NCI-H2107 (cell line): ENCODE measurements around the gene TNFRSF19.

ENCODE experiments used
- DNase-seq: peaks from one replicate; lab custom pipeline; 2025; lab: John Stamatoyannopoulos, UW

TNFRSF19 gene

DNA sequence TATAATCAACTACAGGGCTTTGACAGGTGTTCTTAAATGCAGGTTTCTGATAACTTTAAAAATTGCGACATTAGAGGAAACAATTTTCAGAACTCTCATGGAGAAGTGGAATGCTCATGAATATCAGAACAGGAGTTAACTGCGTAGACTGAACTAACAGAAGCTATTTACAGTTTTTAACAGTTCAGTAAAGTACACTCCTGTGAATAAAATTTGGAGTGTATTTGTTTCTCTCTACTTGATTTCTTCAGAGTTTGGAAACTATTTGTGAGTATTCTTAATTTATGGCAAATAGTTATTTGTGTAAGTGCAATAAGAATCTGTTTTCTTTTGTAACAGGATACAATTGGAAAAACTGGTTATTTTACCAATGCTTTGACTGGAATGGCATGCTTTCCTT lies 114.4 kb downstream of the TNFRSF19 start:
- no peak for DNase-seq

DNA sequence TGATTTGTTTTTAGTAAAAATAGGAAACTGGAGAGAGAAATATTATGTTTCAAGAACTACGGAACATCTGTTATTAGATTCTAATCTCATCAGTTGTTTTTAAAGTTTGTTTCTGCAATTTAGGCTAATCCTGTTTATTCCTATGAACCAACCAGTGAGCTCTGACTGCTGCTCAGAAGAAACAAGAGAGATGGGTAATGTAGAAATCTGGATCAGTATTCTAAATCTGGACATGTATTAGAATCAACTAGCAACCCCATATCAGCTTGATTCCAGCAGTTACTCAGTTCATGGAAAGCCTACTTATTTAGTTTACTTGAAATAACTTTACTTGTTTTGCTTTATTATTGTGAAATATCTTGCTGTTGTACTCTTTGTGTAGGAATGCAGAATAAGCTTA lies 115.2 kb downstream of the TNFRSF19 start:
- no peak for DNase-seq

DNA sequence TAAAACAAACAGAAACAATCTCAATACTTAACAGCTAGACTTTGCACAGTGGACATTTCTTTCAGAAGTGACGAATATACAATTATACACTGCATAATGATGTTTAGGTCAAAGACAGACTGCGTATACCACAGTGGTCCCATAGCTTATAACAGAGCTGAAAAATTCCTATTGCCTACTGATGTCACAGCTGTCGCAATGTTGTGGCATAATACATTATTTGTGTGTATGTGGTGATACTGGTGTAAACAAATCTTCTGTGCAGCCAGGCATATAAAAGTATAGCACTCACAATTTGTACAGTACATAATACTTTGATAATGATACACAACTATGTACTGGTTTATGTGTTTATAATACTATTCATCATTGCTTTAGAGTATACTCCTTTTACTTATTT lies 116.7 kb downstream of the TNFRSF19 start:
- DNase-seq: no peak

DNA sequence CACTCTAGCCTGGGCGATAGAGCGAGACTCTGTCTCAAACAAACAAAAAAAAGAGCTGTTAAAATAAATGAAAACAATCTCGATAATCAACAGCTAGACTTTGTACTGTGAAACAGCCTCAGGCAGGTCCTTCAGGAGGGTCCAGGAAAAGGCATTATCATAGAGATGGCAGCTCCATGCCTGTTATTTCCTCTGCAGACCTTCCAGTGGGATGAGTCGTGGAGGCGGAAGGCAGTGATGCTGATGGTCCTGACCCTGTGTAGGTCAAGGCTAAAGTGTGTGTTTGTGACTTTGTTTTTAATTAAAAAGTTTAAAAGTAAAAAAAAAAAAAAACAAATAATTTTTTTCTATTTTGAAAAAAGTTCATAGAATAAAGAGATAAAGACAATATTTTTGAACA lies 117.4 kb downstream of the TNFRSF19 start:
- no peak for DNase-seq

DNA sequence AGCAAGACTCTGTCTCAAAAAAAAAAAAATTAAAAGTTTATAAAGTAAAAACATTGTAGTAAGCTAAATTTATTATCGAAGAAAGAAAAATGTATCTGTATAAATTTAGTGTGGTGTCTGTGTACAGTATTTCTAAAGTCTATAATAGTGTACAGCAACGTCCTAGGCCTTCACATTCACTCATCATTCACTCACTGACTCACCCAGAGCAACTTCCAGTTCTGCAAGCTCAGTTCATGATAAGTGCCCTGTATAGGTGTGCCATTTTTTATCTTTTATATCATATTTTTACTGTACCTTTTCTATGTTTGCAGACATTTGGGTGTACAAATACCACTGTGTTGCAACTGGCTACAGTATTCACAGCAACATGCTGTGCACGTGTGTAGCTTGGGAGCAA lies 118.1 kb downstream of the TNFRSF19 start:
- no peak for DNase-seq

DNA sequence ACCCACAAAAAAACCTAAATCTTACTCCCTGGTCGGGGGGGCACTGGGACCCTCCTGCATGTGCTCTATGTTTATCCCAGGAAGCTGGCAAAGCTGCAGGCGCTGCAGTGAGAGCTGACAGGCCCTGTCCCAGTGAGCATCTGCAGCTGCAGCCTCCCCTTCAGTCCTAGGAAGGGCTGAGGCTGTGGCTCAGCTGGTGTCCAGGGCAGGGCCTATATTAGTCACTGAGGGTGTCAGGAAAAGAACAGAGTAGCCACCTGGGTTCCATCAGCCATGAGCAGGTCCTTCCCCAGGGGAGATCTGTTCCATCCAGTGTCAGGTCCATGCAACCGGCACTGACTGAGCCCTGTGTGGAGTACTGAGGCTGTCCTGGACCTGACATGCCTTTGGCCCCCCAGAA lies 120.5 kb downstream of the TNFRSF19 start:
- no peak for DNase-seq

DNA sequence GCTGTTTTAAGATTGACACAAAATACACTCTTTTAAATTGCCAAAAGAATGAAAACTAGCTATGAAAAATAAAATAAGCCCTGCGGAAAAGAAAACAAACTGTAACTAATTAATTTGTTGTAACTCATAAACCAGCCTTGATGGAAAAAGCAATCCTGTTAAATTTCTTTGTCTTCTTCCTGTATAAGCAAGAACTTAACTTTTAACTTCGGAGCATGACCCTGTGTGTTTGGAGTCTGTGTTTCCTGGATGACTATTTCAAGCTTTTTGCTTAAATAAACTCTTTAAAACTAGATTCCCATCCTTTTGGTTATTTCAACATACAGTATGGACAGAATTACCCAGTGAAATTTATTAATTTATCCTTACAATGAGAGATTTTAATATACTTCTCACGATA lies 122.6 kb downstream of the TNFRSF19 start:
- DNase-seq: no peak

DNA sequence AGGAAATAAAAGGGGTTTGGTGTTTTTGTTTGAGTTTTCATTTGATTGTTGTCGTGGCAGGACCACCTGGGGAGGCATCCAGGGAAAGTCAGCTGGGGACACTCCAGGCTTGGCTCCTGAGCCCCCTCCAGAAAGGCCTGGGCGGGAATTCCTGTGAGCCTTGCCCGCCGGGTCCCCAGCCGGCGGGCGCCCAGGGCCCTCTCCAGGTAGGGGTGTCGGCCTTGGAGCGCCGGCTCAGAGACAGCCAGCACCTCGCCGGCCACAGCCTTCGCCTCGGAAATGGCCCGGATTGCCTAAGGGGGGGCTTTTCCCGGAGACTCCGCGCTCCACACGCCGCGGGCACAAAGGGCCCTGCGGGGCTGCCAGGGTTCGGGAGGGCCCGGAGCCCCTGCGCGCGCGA lies 125.0 kb downstream of the TNFRSF19 start:
- DNase-seq: no peak

DNA sequence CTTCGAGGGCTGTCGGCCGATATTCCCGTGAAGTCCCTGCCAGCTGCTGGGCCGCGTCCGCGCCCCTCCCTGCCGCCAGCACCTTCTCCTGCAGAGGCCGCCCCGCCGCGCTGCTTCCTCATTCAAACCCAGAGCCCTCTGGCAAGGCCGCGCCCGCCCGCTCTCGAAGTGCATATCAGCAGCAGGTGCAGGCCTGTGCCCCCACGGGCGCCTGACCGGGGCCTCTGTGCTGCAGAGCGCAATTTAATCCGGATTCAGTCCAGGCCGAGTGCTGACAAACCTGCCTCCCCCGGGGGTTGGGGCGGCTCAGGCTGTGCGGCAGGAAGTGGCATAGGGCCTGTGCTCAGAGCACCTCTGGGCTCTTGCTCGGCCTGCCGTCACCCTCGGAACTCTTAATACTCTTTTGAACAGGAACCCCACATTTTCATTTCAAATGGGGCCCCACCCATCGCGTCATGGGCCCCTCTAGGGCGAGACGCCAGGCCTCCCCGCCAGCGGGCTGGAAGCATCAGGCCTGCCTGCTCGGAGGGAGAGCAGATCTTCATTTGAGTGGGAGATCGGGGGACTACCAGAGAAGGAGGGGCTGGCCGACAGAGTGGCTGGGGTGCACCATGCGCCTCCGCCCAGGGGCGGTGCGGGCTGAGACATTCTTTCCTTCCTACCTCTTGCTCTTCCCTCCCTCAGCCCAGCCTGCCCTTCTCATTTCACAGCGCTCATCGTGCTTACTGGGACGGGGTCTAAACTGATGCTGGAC lies 125.7 kb downstream of the TNFRSF19 start:
- DNase-seq: no peak

DNA sequence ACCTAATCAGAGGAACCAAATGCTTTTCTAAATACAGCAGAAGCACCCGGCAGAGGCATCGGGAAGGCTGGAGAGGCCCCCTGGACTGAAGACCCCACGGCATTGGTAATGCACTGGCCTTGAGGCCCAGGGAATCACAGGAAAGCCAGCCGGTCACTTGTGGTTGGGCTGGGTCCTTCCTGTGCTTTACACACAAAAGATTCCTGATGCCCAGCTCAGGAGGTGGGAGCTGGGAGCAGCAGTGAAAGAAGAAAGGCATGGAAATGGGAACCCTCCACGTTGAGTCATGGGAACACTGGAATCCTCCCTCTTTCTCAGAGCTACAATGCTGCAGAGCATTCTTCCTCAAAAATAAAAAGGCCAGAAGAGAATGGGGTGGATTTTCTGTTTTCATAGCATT lies 126.4 kb downstream of the TNFRSF19 start:
- DNase-seq: no peak

DNA sequence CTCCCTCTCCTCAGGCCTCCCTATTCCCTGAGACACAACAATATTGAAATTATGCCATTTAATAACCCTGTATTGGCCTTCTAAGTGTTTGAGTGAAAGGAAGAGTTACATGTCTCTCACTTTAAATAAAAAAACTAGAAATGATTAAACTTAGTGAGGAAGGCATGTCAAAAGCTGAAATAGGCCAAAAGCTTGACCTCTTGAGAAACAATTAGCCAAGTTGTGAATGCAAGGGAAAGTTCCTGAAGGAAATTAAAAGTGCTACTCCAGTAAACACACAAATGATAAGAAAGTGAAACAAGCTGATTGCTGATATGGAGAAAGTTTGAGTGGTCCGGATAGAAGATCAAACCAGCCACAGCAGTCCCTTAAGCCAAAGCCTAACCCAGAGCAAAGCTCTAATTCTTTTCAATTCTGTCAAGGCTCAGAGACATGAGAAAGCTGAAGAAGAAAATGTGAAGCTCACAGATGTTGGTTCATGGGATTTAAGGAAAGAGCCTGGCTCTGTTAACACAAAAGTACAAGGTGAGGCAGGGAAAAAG lies 127.6 kb downstream of the TNFRSF19 start:
- no peak for DNase-seq

DNA sequence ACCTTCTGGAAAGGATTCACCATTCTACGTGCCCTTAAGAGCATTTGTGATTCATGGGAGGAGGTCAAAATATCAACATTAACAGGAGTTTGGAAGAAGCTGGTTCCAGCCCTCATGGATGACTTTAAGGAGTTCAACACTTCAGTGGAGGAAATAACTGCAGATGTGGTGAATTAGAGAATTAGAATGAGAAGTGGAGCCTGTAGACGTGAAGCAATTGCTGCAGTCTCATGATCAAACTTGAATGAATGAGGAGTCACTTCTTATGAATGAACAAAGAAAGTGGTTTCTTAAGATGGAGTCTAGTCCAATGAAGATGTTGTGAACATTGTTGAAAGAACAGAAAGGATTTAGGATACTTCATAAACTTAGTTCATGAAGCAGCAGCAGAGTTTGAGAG lies 129.1 kb downstream of the TNFRSF19 start:
- no peak for DNase-seq

DNA sequence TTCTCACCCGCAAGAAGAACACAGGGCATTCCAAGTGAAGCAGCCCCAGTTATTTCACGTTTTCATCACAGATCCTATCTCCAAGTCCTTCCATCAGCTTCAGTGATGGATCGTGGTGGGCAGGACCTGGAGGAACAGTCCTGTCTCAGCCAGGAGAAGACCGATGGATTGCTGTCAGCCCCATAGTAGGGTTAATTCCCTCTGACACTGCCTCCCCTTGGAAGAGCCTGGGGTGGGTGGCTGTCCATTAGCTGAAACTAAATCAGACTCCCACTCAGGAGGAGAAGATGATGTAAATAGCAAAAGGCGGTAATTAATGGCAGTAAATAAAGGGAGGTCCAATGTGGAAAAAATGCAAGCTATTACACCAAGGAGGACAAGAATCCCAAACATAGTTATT lies 131.0 kb downstream of the TNFRSF19 start:
- no peak for DNase-seq

DNA sequence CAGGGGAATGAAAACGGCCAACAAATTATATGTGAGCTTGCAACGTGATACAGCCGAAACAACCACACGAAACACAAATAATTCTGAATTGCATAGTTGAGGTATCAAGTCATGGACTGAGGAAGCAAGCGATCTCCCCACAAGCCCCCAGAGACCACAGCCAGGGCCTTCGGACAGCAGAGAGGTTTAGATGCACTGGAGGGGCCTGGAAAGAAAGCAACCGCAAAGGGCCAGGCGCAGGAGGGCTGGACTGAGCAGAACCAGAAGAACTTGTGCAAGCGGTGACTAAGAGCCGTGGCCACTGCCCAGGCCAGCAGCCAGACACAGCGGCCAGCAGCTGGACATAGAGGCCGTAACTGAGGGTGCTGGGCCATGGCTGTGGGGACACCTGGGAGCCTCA lies 131.4 kb downstream of the TNFRSF19 start:
- DNase-seq: no peak

DNA sequence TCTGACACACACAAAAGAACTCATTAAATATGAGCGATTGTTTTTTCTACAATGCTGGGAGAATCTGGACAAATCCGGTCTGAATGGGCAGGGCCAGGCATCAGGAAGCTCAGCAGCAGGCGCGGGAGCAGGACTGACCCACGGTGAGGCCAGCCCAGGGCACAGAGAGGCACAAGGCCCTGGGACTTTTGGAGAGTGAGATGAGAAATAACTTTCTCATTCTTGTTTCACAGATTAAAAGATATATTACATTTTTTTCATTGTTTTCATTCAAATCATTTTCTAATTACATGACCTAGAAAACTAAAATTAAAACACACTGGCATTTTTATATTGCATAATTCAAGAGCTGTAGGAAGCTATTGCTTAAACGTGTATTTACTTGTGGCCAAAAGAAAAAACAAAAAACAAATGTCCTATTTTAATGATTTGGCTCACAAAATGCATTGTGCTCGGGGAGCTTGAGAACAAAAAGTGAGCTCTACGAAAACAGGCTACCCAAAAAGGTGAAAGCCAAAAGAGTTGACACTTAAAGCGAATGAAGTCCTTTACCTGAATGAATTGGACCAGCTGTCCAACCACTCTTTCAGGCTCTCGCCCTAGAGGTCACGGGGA lies 133.1 kb downstream of the TNFRSF19 start:
- no peak for DNase-seq

DNA sequence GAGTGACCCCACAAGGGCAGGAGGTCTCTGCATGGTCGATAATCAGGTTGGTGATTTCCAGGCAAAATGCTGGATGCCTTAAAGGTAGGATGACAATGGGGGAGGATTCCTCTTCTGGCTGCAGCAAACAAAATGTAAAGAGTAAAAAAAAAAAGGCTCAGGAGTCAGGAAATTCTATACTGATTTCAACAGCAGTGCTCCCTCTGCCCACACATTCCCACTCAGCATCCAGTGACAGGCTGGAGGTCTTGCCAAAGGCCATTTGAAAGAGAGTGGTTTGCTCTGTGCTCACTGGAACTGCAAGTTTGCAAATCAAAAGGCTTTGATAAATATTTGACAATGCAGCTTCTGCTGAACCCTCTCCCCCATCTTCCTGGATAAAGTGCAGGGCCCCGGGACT lies 135.4 kb downstream of the TNFRSF19 start:
- no peak for DNase-seq

DNA sequence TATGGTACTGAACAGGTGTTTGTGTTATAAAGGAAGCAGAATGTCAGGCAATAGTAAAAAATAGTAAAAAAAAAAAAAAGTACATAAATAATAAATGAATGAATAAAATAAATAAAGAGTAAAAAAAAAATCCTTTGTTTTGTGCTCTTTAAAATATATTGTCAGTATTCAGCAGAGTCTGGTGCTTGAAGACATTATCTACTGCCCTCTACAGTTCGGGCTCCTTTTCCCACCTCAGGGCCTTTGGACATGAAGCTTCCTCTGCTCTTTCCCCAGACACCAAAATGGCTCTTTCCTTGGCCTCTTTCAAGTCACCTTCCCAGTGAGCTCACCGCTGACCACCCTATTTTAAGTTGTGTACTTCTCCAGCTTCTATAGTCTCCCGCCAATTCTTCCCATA lies 137.5 kb downstream of the TNFRSF19 start:
- DNase-seq: no peak

DNA sequence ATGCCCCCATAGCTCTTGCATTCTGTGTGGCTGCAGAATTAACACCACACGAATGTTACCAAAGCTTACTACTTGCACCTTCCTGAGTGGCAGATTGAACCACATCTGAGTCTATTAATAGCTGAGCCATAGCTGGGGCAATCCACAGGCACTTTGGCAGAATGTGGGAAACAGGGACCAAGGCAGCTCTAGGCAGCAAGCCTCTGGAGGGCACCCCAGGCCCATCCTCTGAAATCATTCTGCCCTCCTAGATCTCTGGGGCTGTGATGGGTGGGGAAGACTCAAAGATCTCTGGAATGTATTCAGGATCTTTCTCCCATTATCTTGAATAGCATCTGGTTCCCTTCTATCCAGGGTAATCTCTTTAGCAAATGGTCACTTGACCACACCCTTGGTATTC lies 139.3 kb downstream of the TNFRSF19 start:
- DNase-seq: no peak

DNA sequence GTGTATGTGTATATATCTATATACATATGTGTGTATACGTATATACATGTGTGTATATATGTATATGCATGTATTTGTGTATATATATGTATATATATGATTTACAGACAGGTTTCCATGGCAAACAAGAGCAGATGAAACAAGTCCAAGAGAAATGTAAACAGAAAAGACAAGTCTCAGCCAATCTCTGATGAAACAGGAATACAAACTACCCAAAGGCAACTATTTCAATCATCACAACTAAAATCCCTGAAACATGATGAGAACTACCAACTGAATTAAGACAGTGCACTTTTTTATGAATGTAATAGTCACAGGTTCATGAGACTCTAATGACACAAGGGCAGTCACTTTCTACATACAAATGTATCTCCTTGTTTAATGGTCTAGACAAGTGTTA lies 140.2 kb downstream of the TNFRSF19 start:
- DNase-seq: no peak

DNA sequence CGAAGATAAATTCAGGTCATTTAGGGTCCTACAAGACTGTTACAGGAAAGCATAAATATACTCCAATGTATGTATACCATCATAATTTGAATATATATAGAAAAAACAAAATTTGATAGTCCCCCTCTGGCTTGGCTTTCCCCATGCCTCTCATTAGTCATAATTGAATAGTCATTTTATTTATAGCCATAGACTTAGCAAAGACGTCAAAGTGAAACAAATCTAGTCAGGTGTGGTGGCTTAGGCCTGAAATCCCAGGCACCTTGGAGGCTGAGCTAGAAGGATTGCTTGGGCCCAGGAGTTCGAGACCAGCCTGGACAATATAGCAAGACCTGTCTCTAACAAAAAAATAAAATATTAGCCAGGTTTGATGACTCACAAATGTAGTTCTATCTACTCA lies 141.1 kb downstream of the TNFRSF19 start:
- DNase-seq: no peak

DNA sequence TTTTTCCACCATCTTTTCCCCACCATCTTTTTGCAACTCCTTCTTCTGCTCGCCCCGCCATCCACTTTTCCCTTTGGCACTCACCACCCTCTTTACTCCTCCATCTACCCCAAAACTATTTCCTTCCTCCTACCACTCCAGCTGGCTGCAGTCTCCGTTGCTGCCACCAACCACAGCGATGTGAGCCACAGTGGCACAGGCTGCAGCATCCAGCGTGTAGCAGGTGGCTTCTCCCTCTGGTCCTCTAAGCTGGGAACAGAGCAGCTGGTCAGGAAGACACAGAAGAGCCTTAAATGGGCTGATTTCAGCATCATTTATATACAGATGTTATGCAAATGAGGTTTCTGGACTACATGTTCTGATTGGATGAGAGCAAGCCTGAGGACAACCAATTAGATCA lies 144.5 kb downstream of the TNFRSF19 start:
- no peak for DNase-seq

DNA sequence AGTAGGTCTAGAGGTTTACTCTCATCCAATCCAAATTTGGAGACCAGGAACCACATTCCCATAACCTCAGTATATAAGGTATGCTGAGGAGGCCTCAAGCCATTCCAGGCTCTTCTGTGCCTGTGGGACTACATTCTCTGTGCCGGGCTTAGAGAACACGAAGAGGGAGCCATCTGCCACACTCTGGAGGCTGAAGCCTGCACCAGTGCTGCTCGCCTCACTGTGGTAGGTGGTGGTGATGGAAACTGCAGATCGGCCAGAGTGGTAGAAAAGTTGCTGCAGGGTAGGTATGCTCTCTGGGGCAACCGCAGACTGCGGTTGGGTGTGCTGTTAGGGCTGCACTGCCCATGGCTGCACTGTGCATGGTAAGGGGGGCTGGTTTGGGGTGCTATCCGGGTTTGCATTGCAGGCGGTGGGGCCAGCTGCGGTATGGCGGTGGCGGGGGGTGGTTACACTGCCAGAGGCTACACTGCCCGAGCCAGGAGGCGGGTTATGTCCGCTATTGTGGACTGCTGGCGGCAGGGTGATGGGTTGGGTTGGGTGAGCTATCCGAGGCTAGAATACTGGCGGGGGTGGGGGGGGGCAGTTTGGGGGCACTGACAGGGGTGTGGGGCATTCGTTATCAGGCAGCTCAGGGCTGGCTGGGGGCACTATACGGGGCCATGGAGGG lies 145.0 kb downstream of the TNFRSF19 start:
- DNase-seq: no peak

DNA sequence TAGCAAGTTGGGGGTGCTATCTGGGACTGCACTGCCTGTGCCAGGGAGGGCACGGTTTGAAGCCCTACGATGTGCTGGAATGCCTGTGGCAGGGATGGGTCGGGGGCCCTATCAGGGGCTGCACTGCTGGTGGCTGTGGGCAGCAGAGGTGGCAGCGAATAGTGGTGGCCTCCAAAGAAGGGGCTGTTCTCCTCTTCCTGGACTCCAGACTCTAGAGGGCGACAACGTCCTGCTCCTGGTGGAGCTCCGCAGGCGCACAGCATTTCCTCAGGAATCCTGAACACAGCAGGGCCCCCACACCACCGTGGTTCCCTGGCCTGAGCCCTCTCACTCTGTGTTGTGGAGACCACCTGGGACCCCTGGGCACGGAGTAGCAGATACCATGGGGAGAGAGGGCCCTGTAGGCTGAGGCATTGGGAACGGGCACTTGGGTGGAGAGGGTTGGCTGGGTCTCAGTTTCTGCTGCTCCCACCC lies 145.6 kb downstream of the TNFRSF19 start:
- no peak for DNase-seq
